IMR-90 (cell line): ENCODE measurements around the gene IGF1R. TPM values are rescaled to one million over a fixed set of nuclear protein-coding genes. Genes with fewer than 3 reads are reported as not detected.

Experiments used
- ATAC-seq: fragments of 200-7000 bp; cut with Tn5 transposase; 2 replicates; pipeline ENCODE4 v1.9.1; 2020; ENCODE audit warnings: low read depth, mild to moderate bottlenecking, moderate library complexity
- BruUV-seq: library from RNA; stranded (reverse); fragments of 400-500 nt; replicated peaks from 2 replicates; lab custom pipeline; 2021; lab: Mats Ljungman, UMichigan
- CTCF ChIA-PET: fragments of 300-600 bp; formaldehyde crosslinking; extraction: SDS; loops from one replicate; lab custom pipeline; 2021; ENCODE audit warnings: antibody characterized with exemption; lab: Yijun Ruan, JAX
- POLR2A ChIA-PET: fragments of 300-600 bp; sonication (Branson Sonifier 250); formaldehyde crosslinking; loops from one replicate; lab custom pipeline; 2022; ENCODE audit warnings: antibody characterized with exemption; ENCODE audit not compliant: unreplicated experiment; lab: Charles Lee
- DNase-seq: peaks from one replicate; pipeline ENCODE4 v3.0.0; 2013
- H2AFZ ChIP-seq: replicated peaks from 2 replicates; pipeline ENCODE3; 2013; ENCODE audit warnings: low read length, mild to moderate bottlenecking; ENCODE audit not compliant: poor library complexity
- H2AK5ac ChIP-seq: 2 replicates; pipeline ENCODE4 v1.6.1; 2013; ENCODE audit warnings: low read depth, low read length, inconsistent platforms
- H2AK9ac ChIP-seq: replicated peaks from 2 replicates; pipeline ENCODE3; 2013; ENCODE audit warnings: mild to moderate bottlenecking, low read depth, low read length, moderate library complexity; ENCODE audit not compliant: poor library complexity
- H2BK120ac ChIP-seq: 2 replicates; pipeline ENCODE4 v1.6.1; 2013; ENCODE audit warnings: low read depth, low read length, inconsistent platforms
- H2BK15ac ChIP-seq: 3 replicates; pipeline ENCODE4 v1.6.1; 2013; ENCODE audit warnings: low read depth, low read length, inconsistent platforms
- H2BK20ac ChIP-seq: 2 replicates; pipeline ENCODE4 v1.6.1; 2013; ENCODE audit warnings: low read depth, mild to moderate bottlenecking, inconsistent platforms, low read length, moderate library complexity
- H2BK5ac ChIP-seq: 2 replicates; pipeline ENCODE4 v1.6.1; 2013; ENCODE audit warnings: mild to moderate bottlenecking, low read depth, low read length, inconsistent platforms; ENCODE audit not compliant: poor library complexity, severe bottlenecking
- H3K14ac ChIP-seq: replicated peaks from 2 replicates; pipeline ENCODE4 v1.6.1; 2013; ENCODE audit warnings: low read depth, low read length, inconsistent platforms
- H3K18ac ChIP-seq: 2 replicates; pipeline ENCODE4 v1.6.1; 2013; ENCODE audit warnings: low read depth, low read length, control low read depth
- H3K23ac ChIP-seq: 2 replicates; pipeline ENCODE4 v1.6.1; 2013; ENCODE audit warnings: low read depth, low read length, inconsistent platforms
- H3K27ac ChIP-seq: 2 replicates; pipeline ENCODE4 v1.5.1; 2013; ENCODE audit warnings: mild to moderate bottlenecking, control low read depth, low read length; ENCODE audit not compliant: insufficient read depth
- H3K27me3 ChIP-seq: 2 replicates; pipeline ENCODE4 v1.6.1; 2013; ENCODE audit warnings: low read length; ENCODE audit not compliant: control insufficient read depth, insufficient read depth
- H3K36me3 ChIP-seq: 2 replicates; pipeline ENCODE4 v1.6.1; 2013; ENCODE audit warnings: low read length, mixed read lengths; ENCODE audit not compliant: control insufficient read depth, insufficient read depth
- H3K4ac ChIP-seq: 2 replicates; pipeline ENCODE4 v1.6.1; 2013; ENCODE audit warnings: low read depth, low read length, inconsistent platforms
- H3K4me1 ChIP-seq: 2 replicates; pipeline ENCODE4 v1.6.1; 2013; ENCODE audit warnings: low read length, mixed read lengths; ENCODE audit not compliant: control insufficient read depth, insufficient read depth
- H3K4me2 ChIP-seq: 2 replicates; pipeline ENCODE4 v1.6.1; 2013; ENCODE audit warnings: low read depth, mild to moderate bottlenecking, control low read depth, low read length, moderate library complexity
- H3K4me3 ChIP-seq: 2 replicates; pipeline ENCODE4 v1.5.1; 2013; ENCODE audit warnings: low read depth, mild to moderate bottlenecking, control low read depth, low read length, moderate library complexity; ENCODE audit not compliant: insufficient read depth
- H3K56ac ChIP-seq: 2 replicates; pipeline ENCODE4 v1.6.1; 2013; ENCODE audit warnings: low read length, inconsistent platforms; ENCODE audit not compliant: insufficient read depth; ENCODE audit errors: extremely low read depth
- H3K79me1 ChIP-seq, 2 experiments: 2 replicates each; pipeline ENCODE4 v1.6.1; 2013; ENCODE audit warnings: low read length in 2 of 2, inconsistent platforms in 1 of 2, low read depth in 1 of 2
- H3K9ac ChIP-seq: 2 replicates; pipeline ENCODE4 v1.6.1; 2013; ENCODE audit warnings: low read depth, low read length, control low read depth
- H3K9me1 ChIP-seq: 2 replicates; pipeline ENCODE4 v1.6.1; 2013; ENCODE audit warnings: low read length, inconsistent platforms; ENCODE audit not compliant: insufficient read depth
- H3K9me3 ChIP-seq: 2 replicates; pipeline ENCODE4 v1.6.1; 2013; ENCODE audit warnings: low read length; ENCODE audit not compliant: control insufficient read depth, insufficient read depth
- H4K20me1 ChIP-seq: 2 replicates; pipeline ENCODE4 v1.6.1; 2013; ENCODE audit warnings: low read length, inconsistent platforms; ENCODE audit not compliant: insufficient read depth
- H4K5ac ChIP-seq: 2 replicates; pipeline ENCODE4 v1.6.1; 2013; ENCODE audit warnings: mild to moderate bottlenecking, low read depth, low read length, control low read depth
- H4K8ac ChIP-seq, 2 experiments: 2 replicates each; pipeline ENCODE4 v1.6.1; 2013; ENCODE audit warnings: low read depth in 2 of 2, low read length in 2 of 2, control low read depth in 1 of 2, inconsistent platforms in 1 of 2
- H4K91ac ChIP-seq: 2 replicates; pipeline ENCODE4 v1.6.1; 2013; ENCODE audit warnings: low read depth, low read length, inconsistent platforms; ENCODE audit not compliant: insufficient read depth
- BHLHE40 ChIP-seq: fragments of 150-350 bp; IDR thresholded peaks from 2 replicates; pipeline ENCODE4 v1.6.1; 2016; ENCODE audit warnings: mild to moderate bottlenecking, low read depth, low read length
- CHD1 ChIP-seq: IDR thresholded peaks from 2 replicates; pipeline ENCODE4 v1.6.1; 2012; ENCODE audit warnings: low read depth, low read length, improper control_type of control experiment
- FOS ChIP-seq: fragments of 150-350 bp; IDR thresholded peaks from 2 replicates; pipeline ENCODE4 v1.6.1; 2016; ENCODE audit warnings: low read depth, low read length
- MAZ ChIP-seq: IDR thresholded peaks from 2 replicates; pipeline ENCODE4 v1.6.1; 2012; ENCODE audit warnings: low read depth, mild to moderate bottlenecking, low read length, improper control_type of control experiment, moderate library complexity, borderline replicate concordance
- MXI1 ChIP-seq: IDR thresholded peaks from 2 replicates; pipeline ENCODE4 v1.6.1; 2012; ENCODE audit warnings: low read depth, mild to moderate bottlenecking, low read length, moderate library complexity, borderline replicate concordance
- POLR2A ChIP-seq: IDR thresholded peaks from 2 replicates; pipeline ENCODE4 v1.6.1; 2012; ENCODE audit warnings: mild to moderate bottlenecking, low read depth, low read length
- RAD21 ChIP-seq: IDR thresholded peaks from 2 replicates; pipeline ENCODE4 v1.6.1; 2012; ENCODE audit warnings: low read length, improper control_type of control experiment
- RCOR1 ChIP-seq: IDR thresholded peaks from 2 replicates; pipeline ENCODE4 v1.6.1; 2012; ENCODE audit warnings: mild to moderate bottlenecking, low read length, improper control_type of control experiment; ENCODE audit not compliant: insufficient replicate concordance
- RFX5 ChIP-seq: IDR thresholded peaks from 2 replicates; pipeline ENCODE4 v1.8.0; 2012; ENCODE audit warnings: low read depth, mild to moderate bottlenecking, low read length, moderate library complexity
- SMC3 ChIP-seq: fragments of 150-350 bp; IDR thresholded peaks from 2 replicates; pipeline ENCODE4 v1.6.1; 2016; ENCODE audit warnings: low read depth, mild to moderate bottlenecking, antibody characterized with exemption, low read length, moderate library complexity
- WGBS, 2 experiments: methylation state at CpG; one replicate each; pipeline versions ENCODE4 v1.1.5 to v1.1.7; 2013; ENCODE audit warnings: missing lambda C conversion rate in 2 of 2; ENCODE audit not compliant: insufficient read length in 1 of 2; ENCODE audit errors: extremely low coverage in 2 of 2; 5-methylcytosine and 5-hydroxymethylcytosine counted together
- dilution Hi-C: fragments of 300-500 bp; cut with HindIII; formaldehyde crosslinking; loops from one replicate; pipeline ENCODE4 v1.14.3; 2018; ENCODE audit warnings: low sequenced_read_pairs; ENCODE audit not compliant: unreplicated experiment
- in situ Hi-C: fragments of 300-500 bp; cut with MboI; formaldehyde crosslinking; loops from 3 replicates; pipeline ENCODE4 v1.14.3; 2019; ENCODE audit warnings: low sequenced_read_pairs, inconsistent platforms, mixed read lengths
- intact Hi-C: fragments of 100-400 bp; cut with micrococcal nuclease; formaldehyde crosslinking; loops from 2 replicates; pipeline ENCODE4 v1.10.0; 2022
- polyA plus RNA-seq, 3 experiments: library from polyadenylated mRNA; depleted of rRNA; stranded (reverse); fragments of >200 nt; gene quantifications; 2 replicates each; pipeline ENCODE4 v1.2.3, GENCODE V29; 2012; ENCODE audit warnings: low replicate concordance in 1 of 3
- total RNA-seq: library from RNA; depleted of rRNA; stranded (reverse); fragments of >200 nt; gene quantifications from 2 replicates; pipeline ENCODE4 v1.2.3, GENCODE V29; 2012
- TF ChIP-seq, protein P1 (sequence below): conservative IDR thresholded peaks from 2 replicates; pipeline ENCODE4 v1.5.1; 2012; ENCODE audit warnings: mild to moderate bottlenecking, low read depth, low read length, improper control_type of control experiment
- TF ChIP-seq, protein P2 (sequence below): fragments of 150-350 bp; IDR thresholded peaks from 2 replicates; pipeline ENCODE4 v1.6.1; 2017; ENCODE audit warnings: mild to moderate bottlenecking, antibody characterized with exemption, low read length, low read depth

IGF1R gene
- total and polyA plus RNA-seq, 2 of the 4 experiments (the other 2 are of a cell fraction), result 24.0 to 24.9 TPM

DNA sequence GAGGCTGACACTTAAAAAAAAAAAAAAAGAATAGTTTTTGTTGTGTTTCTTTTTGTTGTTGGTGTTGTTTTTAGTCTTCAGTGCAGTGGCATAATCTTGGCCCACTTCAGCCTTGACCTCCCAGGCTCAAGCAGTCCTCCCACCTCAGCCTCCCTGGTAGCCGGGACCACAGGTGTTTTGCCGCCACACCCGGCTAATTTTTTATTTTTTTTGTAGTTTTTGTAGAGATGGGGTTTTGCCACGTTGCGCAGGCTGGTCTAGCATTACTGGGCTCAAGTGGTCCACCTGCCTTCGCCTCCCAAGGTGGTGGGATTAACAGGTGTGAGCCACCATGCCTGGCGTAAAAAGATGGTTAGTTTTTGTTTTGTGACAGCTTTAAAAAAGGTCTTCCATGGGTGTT, 30.1 kb downstream of the IGF1R start (continued):
- TF ChIP-seq, protein P1, sequence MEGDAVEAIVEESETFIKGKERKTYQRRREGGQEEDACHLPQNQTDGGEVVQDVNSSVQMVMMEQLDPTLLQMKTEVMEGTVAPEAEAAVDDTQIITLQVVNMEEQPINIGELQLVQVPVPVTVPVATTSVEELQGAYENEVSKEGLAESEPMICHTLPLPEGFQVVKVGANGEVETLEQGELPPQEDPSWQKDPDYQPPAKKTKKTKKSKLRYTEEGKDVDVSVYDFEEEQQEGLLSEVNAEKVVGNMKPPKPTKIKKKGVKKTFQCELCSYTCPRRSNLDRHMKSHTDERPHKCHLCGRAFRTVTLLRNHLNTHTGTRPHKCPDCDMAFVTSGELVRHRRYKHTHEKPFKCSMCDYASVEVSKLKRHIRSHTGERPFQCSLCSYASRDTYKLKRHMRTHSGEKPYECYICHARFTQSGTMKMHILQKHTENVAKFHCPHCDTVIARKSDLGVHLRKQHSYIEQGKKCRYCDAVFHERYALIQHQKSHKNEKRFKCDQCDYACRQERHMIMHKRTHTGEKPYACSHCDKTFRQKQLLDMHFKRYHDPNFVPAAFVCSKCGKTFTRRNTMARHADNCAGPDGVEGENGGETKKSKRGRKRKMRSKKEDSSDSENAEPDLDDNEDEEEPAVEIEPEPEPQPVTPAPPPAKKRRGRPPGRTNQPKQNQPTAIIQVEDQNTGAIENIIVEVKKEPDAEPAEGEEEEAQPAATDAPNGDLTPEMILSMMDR, result no peak
- TF ChIP-seq RCOR1 (no peak), CHD1 (no peak)

DNA sequence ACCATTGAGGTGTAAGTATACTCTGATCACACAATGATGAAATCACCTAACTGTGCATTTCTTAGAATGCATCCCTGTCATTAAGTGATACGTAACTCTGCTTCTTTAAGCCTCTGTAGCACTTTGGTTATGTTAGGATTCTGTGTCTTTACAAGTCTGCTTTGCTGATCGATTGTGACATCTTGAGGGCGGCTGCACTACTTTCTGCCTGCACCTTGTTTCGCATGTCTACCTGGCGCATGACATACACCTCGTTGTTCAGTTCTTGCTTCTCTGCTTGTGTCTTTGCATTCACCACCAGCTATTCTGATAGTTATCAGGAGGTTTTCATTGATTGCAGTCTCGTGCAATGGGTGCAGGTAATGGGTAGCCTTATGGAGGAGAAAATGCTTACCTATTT, 32.7 kb downstream of the IGF1R start:
- Histone ChIP-seq H3K14ac (no peak overlapping the region), H4K91ac (no peak overlapping the region), H3K27ac (no peak overlapping the region), H3K23ac (no peak overlapping the region), H2BK120ac (no peak overlapping the region), H3K36me3 (no peaks in the 10 kb centered on the region), H4K8ac (no peak overlapping the region), H3K79me1 (peaks cover 23 to 90% of the 10 kb centered on the region in 2 experiments), H3K56ac (no peak overlapping the region), H3K27me3 (no peaks in the 10 kb centered on the region), H3K9me1 (peaks cover 57% of the 10 kb centered on the region), H4K20me1 (peaks cover 95% of the 10 kb centered on the region), H3K4ac (no peak overlapping the region), H2AK5ac (no peak overlapping the region), H2AFZ (no peak overlapping the region), H3K9ac (no peak overlapping the region), H2BK5ac (no peak overlapping the region), H3K4me1 (peaks cover 24% of the 10 kb centered on the region), H2AK9ac (no peak overlapping the region), H2BK15ac (no peak overlapping the region), H4K5ac (no peak overlapping the region), H3K9me3 (no peaks in the 10 kb centered on the region), H3K4me2 (no peak overlapping the region), H3K4me3 (no peak overlapping the region), H3K18ac (no peak overlapping the region), H2BK20ac (no peak overlapping the region)
- in situ Hi-C loops, result no loop called here
- BruUV-seq, result no TSS peak
- DNase-seq (no peak), ATAC-seq (no peak)
- dilution Hi-C loops, result no loop called here
- 80% methylated on average over 1 of the region's 7 CpGs; no CpG with 5 or more reads in 1 of the 2 experiments for WGBS, 2 experiments
- ChIA-PET CTCF (no interaction called here), POLR2A (no interaction called here)
- no peak for TF ChIP-seq RFX5
- no peak for TF ChIP-seq BHLHE40
- no peak for TF ChIP-seq FOS
- TF ChIP-seq, protein P2, sequence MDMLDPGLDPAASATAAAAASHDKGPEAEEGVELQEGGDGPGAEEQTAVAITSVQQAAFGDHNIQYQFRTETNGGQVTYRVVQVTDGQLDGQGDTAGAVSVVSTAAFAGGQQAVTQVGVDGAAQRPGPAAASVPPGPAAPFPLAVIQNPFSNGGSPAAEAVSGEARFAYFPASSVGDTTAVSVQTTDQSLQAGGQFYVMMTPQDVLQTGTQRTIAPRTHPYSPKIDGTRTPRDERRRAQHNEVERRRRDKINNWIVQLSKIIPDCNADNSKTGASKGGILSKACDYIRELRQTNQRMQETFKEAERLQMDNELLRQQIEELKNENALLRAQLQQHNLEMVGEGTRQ, result no peak
- TF ChIP-seq RAD21, result no peak
- no peak for TF ChIP-seq MAZ
- TF ChIP-seq POLR2A, result no peak
- TF ChIP-seq CHD1, result no peak
- no peak for TF ChIP-seq MXI1
- no peak for TF ChIP-seq SMC3
- TF ChIP-seq, protein P1, result no peak
- intact Hi-C loops, result no loop called here
